MM.1S (cell line): Measurements from ENCODE around the gene CDH20.

Experiments
- DNase-seq: peaks from one replicate; pipeline ENCODE4 v3.0.0-alpha.2; 2015
- H2AFZ ChIP-seq: fragments of 300-600 bp; sonication (generic); 2 replicates; pipeline ENCODE4 v1.6.0; 2016; ENCODE audit warnings: antibody characterized with exemption, low read length
- H3F3A ChIP-seq: fragments of 300-600 bp; sonication (generic); 2 replicates; pipeline ENCODE4 v1.6.1; 2016; ENCODE audit warnings: mild to moderate bottlenecking, antibody characterized with exemption, low read length, moderate library complexity, mixed read lengths; ENCODE audit not compliant: insufficient read depth
- H3K27ac ChIP-seq: fragments of 300-600 bp; sonication (generic); 2 replicates; pipeline ENCODE4 v1.5.1; 2016; ENCODE audit warnings: mild to moderate bottlenecking, low read length
- H3K27me3 ChIP-seq: fragments of 300-600 bp; sonication (generic); replicated peaks from 2 replicates; pipeline ENCODE4 v1.6.0; 2016; ENCODE audit warnings: low read length; ENCODE audit not compliant: insufficient read depth
- H3K36me3 ChIP-seq: fragments of 300-600 bp; sonication (generic); replicated peaks from 2 replicates; pipeline ENCODE4 v1.6.1; 2016; ENCODE audit warnings: mild to moderate bottlenecking, low read length, mixed read lengths; ENCODE audit not compliant: insufficient read depth
- H3K4me1 ChIP-seq: fragments of 300-600 bp; sonication (generic); 2 replicates; pipeline ENCODE4 v1.6.1; 2016; ENCODE audit warnings: low read length, mixed read lengths
- H3K4me2 ChIP-seq: fragments of 300-600 bp; sonication (generic); 2 replicates; pipeline ENCODE4 v1.6.0; 2016; ENCODE audit warnings: low read depth, low read length
- H3K4me3 ChIP-seq: fragments of 300-600 bp; sonication (generic); 2 replicates; pipeline ENCODE4 v1.5.1; 2016; ENCODE audit warnings: low read length, mixed read lengths
- H3K79me2 ChIP-seq: fragments of 300-600 bp; sonication (generic); 2 replicates; pipeline ENCODE4 v1.6.1; 2016; ENCODE audit warnings: mixed run types, low read length, mixed read lengths
- H3K9ac ChIP-seq: fragments of 300-600 bp; sonication (generic); 2 replicates; pipeline ENCODE4 v1.6.1; 2016; ENCODE audit warnings: low read length, mixed read lengths
- H3K9me2 ChIP-seq: fragments of 300-600 bp; sonication (generic); replicated peaks from 2 replicates; pipeline ENCODE4 v1.6.1; 2016; ENCODE audit warnings: mild to moderate bottlenecking, low read length, mixed read lengths; ENCODE audit not compliant: insufficient read depth
- H3K9me3 ChIP-seq: fragments of 300-600 bp; sonication (generic); replicated peaks from 2 replicates; pipeline ENCODE4 v1.6.1; 2016; ENCODE audit warnings: mild to moderate bottlenecking, low read length, mixed read lengths; ENCODE audit not compliant: insufficient read depth
- H4K20me1 ChIP-seq: fragments of 300-600 bp; sonication (generic); 2 replicates; pipeline ENCODE4 v1.6.1; 2016; ENCODE audit warnings: mild to moderate bottlenecking, low read length, moderate library complexity, mixed read lengths; ENCODE audit not compliant: insufficient read depth
- CTCF ChIP-seq: fragments of 300-600 bp; sonication (generic); IDR thresholded peaks from 2 replicates; pipeline ENCODE4 v1.5.1; 2016; ENCODE audit warnings: antibody characterized with exemption, low read length, mixed read lengths
- EZH2 ChIP-seq: fragments of 300-600 bp; sonication (generic); optimal IDR thresholded peaks from 2 replicates; pipeline ENCODE3; 2017; ENCODE audit warnings: low read depth, mild to moderate bottlenecking, antibody characterized with exemption, low read length, mixed read lengths
- EZH2phosphoT487 ChIP-seq: fragments of 300-600 bp; sonication (generic); IDR thresholded peaks from 2 replicates; pipeline ENCODE4 v1.6.1; 2018; ENCODE audit warnings: antibody characterized with exemption, low read length

Gene CDH20

GRCh38 chr18:61333271-61333745 lies at the start of gene CDH20:
Gene CDH20, plus strand, starts transcription at chr18:61333430.
- TF ChIP-seq EZH2 (no peak), EZH2phosphoT487 (no peak), CTCF (no peak)
- Histone ChIP-seq H3K9me2 (no peaks in the 10 kb centered on the region), H2AFZ (no peak within 1 kb of the TSS), H4K20me1 (no peaks in the 10 kb centered on the region), H3K4me3 (no peak within 1 kb of the TSS), H3K4me1 (no peaks in the 10 kb centered on the region), H3K36me3 (no peaks in the 10 kb centered on the region), H3K79me2 (no peaks in the 10 kb centered on the region), H3K9ac (no peak within 1 kb of the TSS), H3K27me3 (no peaks in the 10 kb centered on the region), H3K9me3 (no peaks in the 10 kb centered on the region), H3K27ac (no peak within 1 kb of the TSS), H3K4me2 (no peak within 1 kb of the TSS; the same call in 1 of the 2 replicates), H3F3A (no peaks in the 10 kb centered on the region)
- no peak for DNase-seq

GRCh38 chr18:61284039-61284438 lies 49.2 kb upstream of the CDH20 start:
- Histone ChIP-seq H3K36me3 (no peaks in the 10 kb centered on the region), H2AFZ (no peak overlapping the region)
- TF ChIP-seq EZH2 (no peak), CTCF (no peak), EZH2phosphoT487 (no peak)

GRCh38 chr18:61285777-61286176 lies 47.5 kb upstream of the CDH20 start:
- no peaks in the 10 kb centered on the region for H3F3A ChIP-seq
- H3K9me2 ChIP-seq = no peaks in the 10 kb centered on the region
- no peaks in the 10 kb centered on the region for H3K27me3 ChIP-seq
- no peak overlapping the region for H2AFZ ChIP-seq
- TF ChIP-seq CTCF = no peak
- no peak for TF ChIP-seq EZH2
- TF ChIP-seq EZH2phosphoT487 = no peak
- no peaks in the 10 kb centered on the region for H3K4me1 ChIP-seq
- no peaks in the 10 kb centered on the region for H3K36me3 ChIP-seq
- H3K27ac ChIP-seq = no peak overlapping the region
- DNase-seq = no peak
- no peak overlapping the region for H3K9ac ChIP-seq
- H3K9me3 ChIP-seq = no peaks in the 10 kb centered on the region
- H3K4me2 ChIP-seq = no peak overlapping the region
- H3K79me2 ChIP-seq = no peaks in the 10 kb centered on the region
- no peak overlapping the region for H3K4me3 ChIP-seq
- no peaks in the 10 kb centered on the region for H4K20me1 ChIP-seq

More at GRCh38 chr18:61284039-61284438, 49.2 kb upstream of the CDH20 start:
- H3K9ac ChIP-seq = no peak overlapping the region
- no peaks in the 10 kb centered on the region for H3K4me1 ChIP-seq
- no peaks in the 10 kb centered on the region for H3K9me2 ChIP-seq
- H4K20me1 ChIP-seq = no peaks in the 10 kb centered on the region
- H3K27me3 ChIP-seq = no peaks in the 10 kb centered on the region
- no peak overlapping the region for H3K4me3 ChIP-seq
- H3K4me2 ChIP-seq = no peak overlapping the region
- no peaks in the 10 kb centered on the region for H3F3A ChIP-seq
- H3K27ac ChIP-seq = no peak overlapping the region
- no peaks in the 10 kb centered on the region for H3K9me3 ChIP-seq
- no peak for DNase-seq
- H3K79me2 ChIP-seq = no peaks in the 10 kb centered on the region
